Esophagus squamous epithelium (tissue), 4 donors: ENCODE data around the gene ARHGEF28.

Source experiments
- CTCF ChIP-seq, 6 experiments: fragments of 450-650 bp in 4 of 6; fragments of 200-600 bp in 2 of 6; sonication (generic) in 2 of 6; IDR thresholded peaks; one replicate each; pipeline ENCODE4 v1.5.1; 2016 to 2019; ENCODE audit warnings: antibody characterized with exemption in 6 of 6, mild to moderate bottlenecking in 4 of 6, moderate library complexity in 4 of 6
- POLR2A ChIP-seq, 4 donors: fragments of 450-650 bp; IDR thresholded peaks; one replicate each; pipeline ENCODE4 v1.6.1; 2017; ENCODE audit warnings: antibody characterized with exemption in 4 of 4, mild to moderate bottlenecking in 4 of 4, moderate library complexity in 3 of 4

GRCh38 chr5:73917891-73918290, 291.9 kb downstream of the ARHGEF28 start:
- TF ChIP-seq CTCF (IDR thresholded peaks at IDR 0.05): no peak
- no peak for TF ChIP-seq POLR2A (IDR thresholded peaks at IDR 0.05)
